ENCODE results near the gene ROM1. TPM values are rescaled to one million over a fixed set of nuclear protein-coding genes. Genes with fewer than 3 reads are reported as not detected.

ROM1 gene
- total RNA-seq, 1 experiment from 2014 or later = 2.7 TPM

DNA sequence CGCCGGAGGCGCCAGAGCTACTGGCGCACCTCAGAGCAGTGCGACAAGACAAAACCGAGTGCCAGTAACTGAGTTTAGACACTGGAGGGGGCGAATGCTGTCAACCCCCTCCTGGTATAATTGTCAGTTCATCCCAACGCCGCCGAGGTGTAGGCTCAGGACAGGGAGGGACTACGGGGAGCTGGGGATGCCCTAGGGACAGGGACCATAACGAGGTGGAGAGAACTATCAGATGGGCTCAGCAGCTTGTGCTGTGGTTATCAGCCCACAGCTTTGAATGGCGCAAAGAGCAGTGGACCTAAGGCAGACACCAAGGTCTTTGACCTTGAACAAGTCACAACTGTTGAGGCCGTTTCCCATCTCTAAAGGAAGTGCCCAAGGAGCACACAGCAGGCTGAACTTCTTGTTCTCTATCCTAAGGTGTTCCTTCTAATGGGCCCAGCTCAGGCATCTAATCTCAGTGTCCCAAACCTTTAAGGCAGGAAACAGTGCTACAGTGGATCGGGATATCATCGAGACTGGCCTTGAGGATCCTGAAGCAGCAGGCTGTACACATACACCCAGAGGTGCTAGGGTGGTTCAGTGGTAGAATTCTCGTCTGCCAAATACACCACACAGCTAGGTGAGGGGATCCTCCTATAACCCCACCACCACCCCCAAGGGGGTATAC, 20.8 kb upstream of the ROM1 start (continued):
- TF ChIP-seq, protein P1, sequence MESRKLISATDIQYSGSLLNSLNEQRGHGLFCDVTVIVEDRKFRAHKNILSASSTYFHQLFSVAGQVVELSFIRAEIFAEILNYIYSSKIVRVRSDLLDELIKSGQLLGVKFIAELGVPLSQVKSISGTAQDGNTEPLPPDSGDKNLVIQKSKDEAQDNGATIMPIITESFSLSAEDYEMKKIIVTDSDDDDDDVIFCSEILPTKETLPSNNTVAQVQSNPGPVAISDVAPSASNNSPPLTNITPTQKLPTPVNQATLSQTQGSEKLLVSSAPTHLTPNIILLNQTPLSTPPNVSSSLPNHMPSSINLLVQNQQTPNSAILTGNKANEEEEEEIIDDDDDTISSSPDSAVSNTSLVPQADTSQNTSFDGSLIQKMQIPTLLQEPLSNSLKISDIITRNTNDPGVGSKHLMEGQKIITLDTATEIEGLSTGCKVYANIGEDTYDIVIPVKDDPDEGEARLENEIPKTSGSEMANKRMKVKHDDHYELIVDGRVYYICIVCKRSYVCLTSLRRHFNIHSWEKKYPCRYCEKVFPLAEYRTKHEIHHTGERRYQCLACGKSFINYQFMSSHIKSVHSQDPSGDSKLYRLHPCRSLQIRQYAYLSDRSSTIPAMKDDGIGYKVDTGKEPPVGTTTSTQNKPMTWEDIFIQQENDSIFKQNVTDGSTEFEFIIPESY (IDR thresholded peaks at IDR 0.05; ENCODE audit: extremely low read depth, insufficient replicate concordance, low read length) = no peak
- TF ChIP-seq, protein P2, sequence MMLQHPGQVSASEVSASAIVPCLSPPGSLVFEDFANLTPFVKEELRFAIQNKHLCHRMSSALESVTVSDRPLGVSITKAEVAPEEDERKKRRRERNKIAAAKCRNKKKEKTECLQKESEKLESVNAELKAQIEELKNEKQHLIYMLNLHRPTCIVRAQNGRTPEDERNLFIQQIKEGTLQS (IDR thresholded peaks at IDR 0.05) = no peak
- TF ChIP-seq ZNF274 (IDR thresholded peaks at IDR 0.05; ENCODE audit: low read depth, low read length) (no peak), ZFX (IDR thresholded peaks at IDR 0.05) (no peak), SIN3A (IDR thresholded peaks at IDR 0.05; ENCODE audit: low read depth) (no peak)

DNA sequence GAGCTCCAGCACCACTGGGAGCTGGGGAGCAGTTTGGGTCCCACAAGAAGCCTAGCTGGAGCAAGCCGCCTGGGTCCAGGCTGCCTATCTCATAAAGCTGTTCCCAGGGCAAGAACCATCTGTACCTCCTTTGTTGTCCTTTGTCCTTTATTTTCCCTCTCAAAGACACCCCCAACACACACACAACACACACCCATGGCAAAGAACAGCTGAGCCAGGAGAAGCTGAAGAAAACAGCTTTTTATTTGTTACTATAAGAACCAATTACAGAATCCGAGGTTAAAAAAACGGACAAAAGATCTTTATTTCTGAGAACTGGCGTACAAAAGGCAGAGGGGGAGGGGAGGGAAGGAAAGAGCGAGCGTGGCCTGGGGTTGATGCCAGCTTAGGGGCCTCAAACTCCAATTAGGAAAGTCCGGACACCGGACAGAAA, 20.1 kb upstream of the ROM1 start:
- no peaks in the 10 kb centered on the region for H3K27me3 ChIP-seq (ENCODE audit: insufficient read depth, low read length)
- no peak overlapping the region; a peak in 1 of 4 replicates for H3K4me3 ChIP-seq (replicated peaks in 1 of 2; ENCODE audit: low read depth in 1 of 2, low read length in 2 of 2)
- ChIA-PET CTCF (interaction anchor here (2.3 to 2.9 kb wide), 4 partner anchors 9 to 168 kb away, joined by 11 to 20 read pairs (median 14); partner anchors contain the start of genes B3GAT3, EML3 and MTA2), RAD21 (ENCODE audit: low non-redundant PET in 1 of 2, low total read pairs in 2 of 2, uncharacterized antibody in 2 of 2, unreplicated experiment in 2 of 2) (interaction anchor here in 1 of 2 experiments (1.3 kb wide), 1 partner anchor 8 kb away, joined by 4 read pairs; the partner anchor contains the start of gene MTA2), POLR2A (interaction anchor here (1.1 to 3.6 kb wide), 8 partner anchors 9 to 263 kb away, joined by 3 to 52 read pairs (median 9); partner anchors contain the start of genes C11orf98, CSKMT, EEF1G and MTA2)
- no peak overlapping the region for H2AFZ ChIP-seq (ENCODE audit: low read depth, low read length, poor library complexity, severe bottlenecking)
- intact Hi-C loops (cut with micrococcal nuclease) = loop anchor here (5.0 kb wide), 2 partner anchors 59 to 79 kb away; partner anchors contain the start of genes INTS5, LBHD1 and UQCC3
- ATAC-seq (no peak), DNase-seq (ENCODE audit: low read depth, low spot score) (no peak)
- peaks cover 41 to 54% of the 10 kb centered on the region in 2 experiments; a peak in 3 of 4 replicates for H3K36me3 ChIP-seq (ENCODE audit: control insufficient read depth in 1 of 2, insufficient read depth in 2 of 2, low read length in 2 of 2)
- H3K4me2 ChIP-seq (ENCODE audit: low read length) = peak overlapping the region; percentile 86
- no TSS peak for BruUV-seq (replicated peaks)
- peak overlapping the region; percentile 74 for H3K27ac ChIP-seq (ENCODE audit: low read depth, low read length)
- peaks cover 61% of the 10 kb centered on the region for H3K79me2 ChIP-seq (ENCODE audit: insufficient read depth, low read length)
- H3K9ac ChIP-seq (ENCODE audit: low read length) = no peak overlapping the region
- peaks cover 21 to 36% of the 10 kb centered on the region in 2 experiments for H3K4me1 ChIP-seq (ENCODE audit: control insufficient read depth in 1 of 2, insufficient read depth in 2 of 2, low read length in 2 of 2)
- H3K9me3 ChIP-seq (ENCODE audit: control insufficient read depth in 1 of 2, insufficient read depth in 1 of 2, low read depth in 1 of 2, low read length in 2 of 2) = no peaks in the 10 kb centered on the region
- H4K20me1 ChIP-seq (ENCODE audit: insufficient read depth) = no peaks in the 10 kb centered on the region
- H3K9me2 ChIP-seq (ENCODE audit: insufficient read depth) = no peaks in the 10 kb centered on the region
- TF ChIP-seq CBX3 (IDR thresholded peaks at IDR 0.05; ENCODE audit: low read depth) = no peak
- TF ChIP-seq, protein P2 (IDR thresholded peaks at IDR 0.05) = no peak
- no peak for TF ChIP-seq POLR2A (IDR thresholded peaks at IDR 0.05; ENCODE audit: borderline replicate concordance, extremely low read depth, insufficient read depth, insufficient read length)
- no peak for TF ChIP-seq SRF (IDR thresholded peaks at IDR 0.05; ENCODE audit: low read depth)
- TF ChIP-seq, protein P3, sequence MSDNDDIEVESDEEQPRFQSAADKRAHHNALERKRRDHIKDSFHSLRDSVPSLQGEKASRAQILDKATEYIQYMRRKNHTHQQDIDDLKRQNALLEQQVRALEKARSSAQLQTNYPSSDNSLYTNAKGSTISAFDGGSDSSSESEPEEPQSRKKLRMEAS (IDR thresholded peaks at IDR 0.05) = no peak
- no peak for TF ChIP-seq ZNF274 (IDR thresholded peaks at IDR 0.05; ENCODE audit: low read depth, low read length)
- TF ChIP-seq JUND (IDR thresholded peaks at IDR 0.05) = no peak
- TF ChIP-seq RAD21 (IDR thresholded peaks at IDR 0.05; ENCODE audit: low read depth) = no peak
- no peak for TF ChIP-seq ELF1 (IDR thresholded peaks at IDR 0.05; ENCODE audit: borderline replicate concordance, low read depth)
- no peak for TF ChIP-seq TCF7L2 (IDR thresholded peaks at IDR 0.05; ENCODE audit: borderline replicate concordance, extremely low read depth, insufficient read depth, insufficient read length)
- TF ChIP-seq CEBPB (IDR thresholded peaks at IDR 0.05; ENCODE audit: low read depth) = no peak
- TF ChIP-seq POLR2AphosphoS5 (IDR thresholded peaks at IDR 0.05; ENCODE audit: low read depth, low read length) = no peak
- TF ChIP-seq SP1 (IDR thresholded peaks at IDR 0.05; ENCODE audit: low read depth) = no peak
- TF ChIP-seq FOSL1 (IDR thresholded peaks at IDR 0.05; ENCODE audit: low read depth) = no peak
- TF ChIP-seq, protein P4, sequence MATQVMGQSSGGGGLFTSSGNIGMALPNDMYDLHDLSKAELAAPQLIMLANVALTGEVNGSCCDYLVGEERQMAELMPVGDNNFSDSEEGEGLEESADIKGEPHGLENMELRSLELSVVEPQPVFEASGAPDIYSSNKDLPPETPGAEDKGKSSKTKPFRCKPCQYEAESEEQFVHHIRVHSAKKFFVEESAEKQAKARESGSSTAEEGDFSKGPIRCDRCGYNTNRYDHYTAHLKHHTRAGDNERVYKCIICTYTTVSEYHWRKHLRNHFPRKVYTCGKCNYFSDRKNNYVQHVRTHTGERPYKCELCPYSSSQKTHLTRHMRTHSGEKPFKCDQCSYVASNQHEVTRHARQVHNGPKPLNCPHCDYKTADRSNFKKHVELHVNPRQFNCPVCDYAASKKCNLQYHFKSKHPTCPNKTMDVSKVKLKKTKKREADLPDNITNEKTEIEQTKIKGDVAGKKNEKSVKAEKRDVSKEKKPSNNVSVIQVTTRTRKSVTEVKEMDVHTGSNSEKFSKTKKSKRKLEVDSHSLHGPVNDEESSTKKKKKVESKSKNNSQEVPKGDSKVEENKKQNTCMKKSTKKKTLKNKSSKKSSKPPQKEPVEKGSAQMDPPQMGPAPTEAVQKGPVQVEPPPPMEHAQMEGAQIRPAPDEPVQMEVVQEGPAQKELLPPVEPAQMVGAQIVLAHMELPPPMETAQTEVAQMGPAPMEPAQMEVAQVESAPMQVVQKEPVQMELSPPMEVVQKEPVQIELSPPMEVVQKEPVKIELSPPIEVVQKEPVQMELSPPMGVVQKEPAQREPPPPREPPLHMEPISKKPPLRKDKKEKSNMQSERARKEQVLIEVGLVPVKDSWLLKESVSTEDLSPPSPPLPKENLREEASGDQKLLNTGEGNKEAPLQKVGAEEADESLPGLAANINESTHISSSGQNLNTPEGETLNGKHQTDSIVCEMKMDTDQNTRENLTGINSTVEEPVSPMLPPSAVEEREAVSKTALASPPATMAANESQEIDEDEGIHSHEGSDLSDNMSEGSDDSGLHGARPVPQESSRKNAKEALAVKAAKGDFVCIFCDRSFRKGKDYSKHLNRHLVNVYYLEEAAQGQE (IDR thresholded peaks at IDR 0.05; ENCODE audit: low read depth) = no peak
- TF ChIP-seq EZH2 (IDR thresholded peaks at IDR 0.05) = no peak
